HCT116 (cell line): ENCODE measurements around the gene EDDM3A. TPM values are rescaled to one million over a fixed set of nuclear protein-coding genes. Genes with fewer than 3 reads are reported as not detected.

Source experiments
- ATAC-seq: fragments of 200-7000 bp; cut with Tn5 transposase; 2 replicates; pipeline ENCODE4 v1.9.1; 2020; ENCODE audit warnings: mild to moderate bottlenecking, moderate library complexity
- BruUV-seq: library from RNA; stranded (reverse); fragments of 400-500 nt; replicated peaks from 2 replicates; lab custom pipeline; 2021; lab: Mats Ljungman, UMichigan
- CTCF ChIA-PET: fragments of 300-600 bp; sonication (Branson Sonifier 250); formaldehyde crosslinking; loops from one replicate; lab custom pipeline; 2021; ENCODE audit warnings: antibody characterized with exemption; lab: Charles Lee
- POLR2A ChIA-PET: fragments of 300-600, 350-600 bp; sonication (Branson Sonifier 250); formaldehyde crosslinking; loops from one replicate; lab custom pipeline; 2021; ENCODE audit warnings: antibody characterized with exemption; lab: Charles Lee
- RAD21 ChIA-PET, 2 experiments: fragments of 300-600 bp; sonication (Branson Sonifier 250); formaldehyde crosslinking; loops; one replicate each; lab custom pipeline; 2023; ENCODE audit warnings: low total read pairs in 2 of 2; ENCODE audit not compliant: uncharacterized antibody in 2 of 2, unreplicated experiment in 2 of 2, low non-redundant PET in 1 of 2; lab: Charles Lee
- DNase-seq: peaks from one replicate; pipeline ENCODE4 v3.0.0-alpha.2; 2010; ENCODE audit warnings: low read depth, low spot score
- H2AFZ ChIP-seq: fragments of 200-600 bp; shearing (Covaris generic), sonication (generic); 2 replicates; pipeline ENCODE4 v1.6.1; 2017; ENCODE audit warnings: low read depth, mixed run types, mixed read lengths, antibody characterized with exemption, low read length; ENCODE audit not compliant: poor library complexity, severe bottlenecking
- H3K27ac ChIP-seq: 2 replicates; pipeline ENCODE4 v1.5.1; 2012; ENCODE audit warnings: low read depth, low read length
- H3K27me3 ChIP-seq: fragments of 200-600 bp; sonication (generic); 2 replicates; pipeline ENCODE4 v1.6.1; 2016; ENCODE audit warnings: mixed run types, low read length, mixed read lengths; ENCODE audit not compliant: insufficient read depth
- H3K36me3 ChIP-seq, 2 experiments: fragments of 200-500 bp in 1 of 2; fragments of 200-600 bp in 1 of 2; sonication (Bioruptor generic) in 1 of 2; sonication (generic) in 1 of 2; 2 replicates each; pipeline versions ENCODE4 v1.5.1 to v1.6.1; 2014 to 2016; ENCODE audit warnings: low read length in 2 of 2, inconsistent platforms in 1 of 2, mixed read lengths in 1 of 2, mixed run types in 1 of 2; ENCODE audit not compliant: insufficient read depth in 2 of 2, control insufficient read depth in 1 of 2
- H3K4me1 ChIP-seq, 2 experiments: fragments of 200-600 bp in 1 of 2; sonication (generic) in 1 of 2; 2 replicates each; pipeline versions ENCODE4 v1.5.1 to v1.6.1; 2012 to 2017; ENCODE audit warnings: low read length in 2 of 2, inconsistent platforms in 1 of 2, mild to moderate bottlenecking in 1 of 2, mixed read lengths in 1 of 2, mixed run types in 1 of 2, moderate library complexity in 1 of 2; ENCODE audit not compliant: insufficient read depth in 2 of 2, control insufficient read depth in 1 of 2
- H3K4me2 ChIP-seq: fragments of 200-600 bp; sonication (generic); 2 replicates; pipeline ENCODE4 v1.6.1; 2017; ENCODE audit warnings: mixed run types, low read length, mixed read lengths
- H3K4me3 ChIP-seq, 2 experiments: fragments of 200-600 bp in 1 of 2; sonication (generic) in 1 of 2; replicated peaks in 1 of 2; 2 replicates each; pipeline ENCODE4 v1.5.1; 2011 to 2016; ENCODE audit warnings: low read length in 2 of 2, control low read depth in 1 of 2, low read depth in 1 of 2, mild to moderate bottlenecking in 1 of 2, mixed read lengths in 1 of 2, mixed run types in 1 of 2
- H3K79me2 ChIP-seq: fragments of 200-600 bp; sonication (generic); 2 replicates; pipeline ENCODE4 v1.6.1; 2017; ENCODE audit warnings: mild to moderate bottlenecking, mixed run types, low read length, moderate library complexity, mixed read lengths; ENCODE audit not compliant: insufficient read depth
- H3K9ac ChIP-seq: fragments of 200-600 bp; sonication (generic); 2 replicates; pipeline ENCODE4 v1.6.1; 2016; ENCODE audit warnings: low read length, mixed read lengths
- H3K9me2 ChIP-seq: fragments of 200-600 bp; sonication (generic), shearing (Covaris generic); 2 replicates; pipeline ENCODE4 v1.6.1; 2017; ENCODE audit warnings: mixed run types, mild to moderate bottlenecking, moderate library complexity; ENCODE audit not compliant: insufficient read depth
- H3K9me3 ChIP-seq, 2 experiments: fragments of 200-500 bp in 1 of 2; fragments of 200-600 bp in 1 of 2; sonication (Bioruptor generic) in 1 of 2; sonication (generic) in 1 of 2; 2 replicates each; pipeline ENCODE4 v1.6.1; 2014 to 2017; ENCODE audit warnings: low read length in 2 of 2, mixed read lengths in 2 of 2, inconsistent platforms in 1 of 2, low read depth in 1 of 2, mild to moderate bottlenecking in 1 of 2, mixed run types in 1 of 2, moderate library complexity in 1 of 2; ENCODE audit not compliant: control insufficient read depth in 1 of 2, insufficient read depth in 1 of 2
- H4K20me1 ChIP-seq: fragments of 200-600 bp; sonication (generic), shearing (Covaris generic); 2 replicates; pipeline ENCODE4 v1.6.1; 2017; ENCODE audit warnings: mixed run types, mild to moderate bottlenecking, moderate library complexity; ENCODE audit not compliant: insufficient read depth
- CBX3 ChIP-seq: IDR thresholded peaks from 2 replicates; pipeline ENCODE4 v1.6.1; 2012; ENCODE audit warnings: low read depth
- CEBPB ChIP-seq: IDR thresholded peaks from 2 replicates; pipeline ENCODE4 v1.6.1; 2012; ENCODE audit warnings: low read depth
- EGR1 ChIP-seq: IDR thresholded peaks from 2 replicates; pipeline ENCODE4 v1.6.1; 2012; ENCODE audit warnings: low read depth
- EZH2 ChIP-seq: fragments of 200-600 bp; sonication (generic); IDR thresholded peaks from 2 replicates; pipeline ENCODE4 v1.6.1; 2017; ENCODE audit warnings: antibody characterized with exemption, mixed run types
- EZH2phosphoT487 ChIP-seq: fragments of 200-600 bp; IDR thresholded peaks from 2 replicates; pipeline ENCODE4 v1.6.1; 2018; ENCODE audit warnings: antibody characterized with exemption, borderline replicate concordance
- POLR2AphosphoS5 ChIP-seq: IDR thresholded peaks from 2 replicates; pipeline ENCODE4 v1.6.1; 2011; ENCODE audit warnings: mild to moderate bottlenecking, low read depth, low read length, moderate library complexity
- RAD21 ChIP-seq: IDR thresholded peaks from 2 replicates; pipeline ENCODE4 v1.6.1; 2012; ENCODE audit warnings: low read depth, mild to moderate bottlenecking
- SP1 ChIP-seq: IDR thresholded peaks from 2 replicates; pipeline ENCODE4 v1.6.1; 2012; ENCODE audit warnings: low read depth
- ZFX ChIP-seq: fragments of 450-650 bp; IDR thresholded peaks from 2 replicates; pipeline ENCODE4 v1.6.1; 2017
- intact Hi-C: fragments of 100-400 bp; cut with micrococcal nuclease; formaldehyde crosslinking; loops from 2 replicates; pipeline ENCODE4 v1.10.0; 2022
- total RNA-seq: library from RNA; stranded (reverse); gene quantifications from one replicate; pipeline ENCODE4 v1.2.1, GENCODE V29; 2021; ENCODE audit not compliant: unreplicated experiment
- TF ChIP-seq, protein P1 (sequence below): IDR thresholded peaks from 2 replicates; pipeline ENCODE4 v1.6.1; 2012
- TF ChIP-seq, protein P2 (sequence below), 3 experiments: fragments of 200-600 bp in 1 of 3; sonication (generic) in 1 of 3; IDR thresholded peaks in 2 of 3; conservative IDR thresholded peaks in 1 of 3; 2 replicates each; pipeline ENCODE4 v1.5.1; 2012 to 2017; ENCODE audit warnings: low read depth in 2 of 3, low read length in 2 of 3, antibody characterized with exemption in 1 of 3, borderline replicate concordance in 1 of 3, control low read depth in 1 of 3, mild to moderate bottlenecking in 1 of 3, mixed read lengths in 1 of 3, mixed run types in 1 of 3, moderate library complexity in 1 of 3; ENCODE audit not compliant: insufficient read depth in 1 of 3

Gene EDDM3A
- total RNA-seq, 1 experiment from 2014 or later: not detected

DNA sequence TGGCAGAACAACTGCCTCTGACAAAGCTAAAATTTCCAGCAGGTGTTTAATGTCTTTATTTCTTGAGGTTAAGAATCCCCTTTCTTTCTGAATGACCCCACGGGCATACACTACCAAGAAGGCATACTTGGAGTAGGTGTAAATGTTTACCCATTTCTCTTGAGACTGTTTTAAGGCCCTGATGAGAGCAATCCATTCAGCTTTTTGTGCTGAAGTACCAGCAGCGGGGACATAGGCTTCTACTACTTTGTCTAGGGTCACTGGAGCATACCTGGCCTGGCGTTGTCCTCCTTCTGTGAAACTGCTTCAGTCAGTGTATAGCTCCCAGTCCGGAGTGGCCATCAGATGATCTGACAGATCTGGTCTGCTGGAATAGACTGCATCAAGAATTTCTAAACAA lies 34.4 kb upstream of the EDDM3A start:
- Histone ChIP-seq H4K20me1 (no peaks in the 10 kb centered on the region), H3K36me3 (no peaks in the 10 kb centered on the region), H3K9ac (no peak overlapping the region), H3K9me3 (no peaks in the 10 kb centered on the region), H3K9me2 (no peaks in the 10 kb centered on the region), H2AFZ (no peak overlapping the region), H3K4me2 (no peak overlapping the region), H3K27me3 (no peaks in the 10 kb centered on the region), H3K79me2 (no peaks in the 10 kb centered on the region), H3K27ac (no peak overlapping the region), H3K4me1 (no peaks in the 10 kb centered on the region), H3K4me3 (no peak overlapping the region)
- intact Hi-C loops: no loop called here
- CTCF ChIA-PET: no interaction called here
- RAD21 ChIA-PET: no interaction called here
- POLR2A ChIA-PET: no interaction called here
- BruUV-seq: no TSS peak
- TF ChIP-seq EZH2 (no peak), POLR2AphosphoS5 (no peak), EZH2phosphoT487 (no peak), ZFX (no peak), EGR1 (no peak), RAD21 (no peak), CEBPB (no peak), CBX3 (no peak), SP1 (no peak)
- TF ChIP-seq, protein P1, sequence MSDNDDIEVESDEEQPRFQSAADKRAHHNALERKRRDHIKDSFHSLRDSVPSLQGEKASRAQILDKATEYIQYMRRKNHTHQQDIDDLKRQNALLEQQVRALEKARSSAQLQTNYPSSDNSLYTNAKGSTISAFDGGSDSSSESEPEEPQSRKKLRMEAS: no peak
- TF ChIP-seq, protein P2, sequence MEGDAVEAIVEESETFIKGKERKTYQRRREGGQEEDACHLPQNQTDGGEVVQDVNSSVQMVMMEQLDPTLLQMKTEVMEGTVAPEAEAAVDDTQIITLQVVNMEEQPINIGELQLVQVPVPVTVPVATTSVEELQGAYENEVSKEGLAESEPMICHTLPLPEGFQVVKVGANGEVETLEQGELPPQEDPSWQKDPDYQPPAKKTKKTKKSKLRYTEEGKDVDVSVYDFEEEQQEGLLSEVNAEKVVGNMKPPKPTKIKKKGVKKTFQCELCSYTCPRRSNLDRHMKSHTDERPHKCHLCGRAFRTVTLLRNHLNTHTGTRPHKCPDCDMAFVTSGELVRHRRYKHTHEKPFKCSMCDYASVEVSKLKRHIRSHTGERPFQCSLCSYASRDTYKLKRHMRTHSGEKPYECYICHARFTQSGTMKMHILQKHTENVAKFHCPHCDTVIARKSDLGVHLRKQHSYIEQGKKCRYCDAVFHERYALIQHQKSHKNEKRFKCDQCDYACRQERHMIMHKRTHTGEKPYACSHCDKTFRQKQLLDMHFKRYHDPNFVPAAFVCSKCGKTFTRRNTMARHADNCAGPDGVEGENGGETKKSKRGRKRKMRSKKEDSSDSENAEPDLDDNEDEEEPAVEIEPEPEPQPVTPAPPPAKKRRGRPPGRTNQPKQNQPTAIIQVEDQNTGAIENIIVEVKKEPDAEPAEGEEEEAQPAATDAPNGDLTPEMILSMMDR (IDR thresholded peaks at IDR 0.05 in 2 of 3, conservative IDR thresholded peaks at IDR 0.05 in 1 of 3; ENCODE audit: borderline replicate concordance in 1 of 3, insufficient read depth in 1 of 3, low read depth in 2 of 3, low read length in 2 of 3): no peak
- ATAC-seq: no peak
- no peak for DNase-seq
